HepG2 (cell line): ENCODE measurements around the gene PDP2. TPM values are rescaled to one million over a fixed set of nuclear protein-coding genes. Genes with fewer than 3 reads are reported as not detected.
A peak's percentile ranks its signal among the peaks of the same experiment; 100 is the strongest.

Experiments
- BRF2 ChIP-seq: sonication (generic); formaldehyde crosslinking; IDR thresholded peaks from 2 replicates; pipeline ENCODE4 v1.8.1; 2022; ENCODE audit warnings: mild to moderate bottlenecking, missing genetic modification reagents
- FIP1L1 ChIP-seq: fragments of 200-400 bp; formaldehyde crosslinking; IDR thresholded peaks from 2 replicates; pipeline ENCODE4 v1.6.1; 2018; ENCODE audit warnings: low read depth, mild to moderate bottlenecking, low read length, moderate library complexity, borderline replicate concordance; ENCODE audit not compliant: insufficient read depth
- RAD51 ChIP-seq: fragments of 450-650 bp; IDR thresholded peaks from 2 replicates; pipeline ENCODE4 v1.6.1; 2016; ENCODE audit warnings: borderline replicate concordance
- RERE ChIP-seq: IDR thresholded peaks from 2 replicates; pipeline ENCODE4 v1.6.1; 2016; ENCODE audit warnings: low read depth, missing genetic modification reagents, missing compliant biosample characterization
- RXRA ChIP-seq: sonication (generic); formaldehyde crosslinking; IDR thresholded peaks from 2 replicates; pipeline ENCODE4 v1.5.1; 2020; ENCODE audit warnings: missing genetic modification reagents
- SP1 ChIP-seq, 2 experiments: fragments of 450-650 bp in 1 of 2; sonication (generic) in 1 of 2; formaldehyde crosslinking in 1 of 2; IDR thresholded peaks; 2 replicates each; pipeline versions ENCODE4 v1.4.0 to v1.6.1; 2016 to 2020; ENCODE audit warnings: missing genetic modification reagents in 1 of 2
- TEF ChIP-seq: sonication (generic); formaldehyde crosslinking; IDR thresholded peaks from 2 replicates; pipeline ENCODE4 v1.5.0; 2020; ENCODE audit warnings: missing genetic modification reagents
- TOPORS ChIP-seq: sonication (generic); formaldehyde crosslinking; IDR thresholded peaks from 2 replicates; pipeline ENCODE4 v1.8.0; 2023; ENCODE audit warnings: mild to moderate bottlenecking, missing genetic modification reagents
- ZBTB44 ChIP-seq: sonication (generic); formaldehyde crosslinking; IDR thresholded peaks from 2 replicates; pipeline ENCODE4 v1.4.0; 2020; ENCODE audit warnings: missing genetic modification reagents
- ZKSCAN5 ChIP-seq: sonication (generic); formaldehyde crosslinking; IDR thresholded peaks from 2 replicates; pipeline ENCODE4 v1.5.1; 2020; ENCODE audit warnings: mild to moderate bottlenecking, missing genetic modification reagents
- ZMAT3 ChIP-seq: sonication (generic); formaldehyde crosslinking; conservative IDR thresholded peaks from 2 replicates; pipeline ENCODE4 v1.7.0; 2021; ENCODE audit warnings: missing genetic modification reagents
- ZNF343 ChIP-seq: sonication (generic); formaldehyde crosslinking; IDR thresholded peaks from 2 replicates; pipeline ENCODE4 v1.4.0; 2020; ENCODE audit warnings: mild to moderate bottlenecking, missing genetic modification reagents
- ZNF580 ChIP-seq: IDR thresholded peaks from 2 replicates; pipeline ENCODE4 v1.6.1; 2016; ENCODE audit warnings: low read depth, borderline replicate concordance
- polyA plus RNA-seq, 8 experiments: library from polyadenylated mRNA; depleted of rRNA in 3 of 8; stranded (reverse) in 7 of 8; unstranded in 1 of 8; fragments of >200 nt; fragmentation: Illumina TruSeq in 4 of 8; extraction: Trizol in 4 of 8; gene quantifications; 2 replicates each; pipeline versions ENCODE4 v1.2.1 to v1.2.3, GENCODE V29; 2011 to 2016; ENCODE audit warnings: low read depth in 4 of 8, missing spikeins in 1 of 8, mixed read lengths in 1 of 8; ENCODE audit not compliant: insufficient read depth in 1 of 8
- total RNA-seq, 5 experiments: library from RNA; depleted of rRNA; stranded (reverse); fragments of >200 nt; fragmentation: Illumina TruSeq; extraction: Trizol; gene quantifications; 2 replicates each; pipeline ENCODE4 v1.2.3, GENCODE V29; 2016; ENCODE audit warnings: low read depth in 1 of 5
- TF ChIP-seq, protein P1 (sequence below), 2 experiments: sonication (generic) in 1 of 2; formaldehyde crosslinking in 1 of 2; IDR thresholded peaks; 2 replicates each; pipeline versions ENCODE4 v1.4.0 to v1.6.1; 2018 to 2020; ENCODE audit warnings: missing genetic modification reagents in 2 of 2, borderline replicate concordance in 1 of 2, low read depth in 1 of 2, mild to moderate bottlenecking in 1 of 2, missing biosample characterization in 1 of 2
- TF ChIP-seq, protein P2 (sequence below): IDR thresholded peaks from 2 replicates; pipeline ENCODE4 v1.6.1; 2018; ENCODE audit warnings: missing genetic modification reagents, mild to moderate bottlenecking, missing compliant biosample characterization

Gene PDP2
- total and polyA plus RNA-seq, 2 of the 13 experiments (the other 11 are each of a cell fraction or from before 2014, with no cell fraction given), result 12.8 to 15.8 TPM

GRCh38 chr16:66880288-66881013 lies at the start of gene PDP2 (continued):
- TF ChIP-seq BRF2 (peak; percentile 84; the same call in 1 of the 2 replicates), TOPORS (CRISPR knock-in tag) (peak; percentile 88; the same call in 1 of the 2 replicates), RERE (CRISPR knock-in tag) (no peak), SP1 (IDR thresholded peaks at IDR 0.05) (no peak), SP1 (CRISPR knock-in tag; IDR thresholded peaks at IDR 0.05) (peak; percentile 86), FIP1L1 (no peak), ZKSCAN5 (CRISPR knock-in tag) (no peak; the same call in 1 of the 2 replicates), RXRA (CRISPR knock-in tag) (peak; percentile 90), ZMAT3 (CRISPR knock-in tag) (peak; percentile 88; the same call in 1 of the 2 replicates), ZNF580 (CRISPR knock-in tag) (peak; percentile 92; the same call in 1 of the 2 replicates), RAD51 (0 out of 2 replicates have a peak, but pooled peaks have one; percentile 12), ZNF343 (CRISPR knock-in tag) (peak; percentile 91), TEF (CRISPR knock-in tag) (peak; percentile 88), ZBTB44 (CRISPR knock-in tag) (peak; percentile 27; the same call in 1 of the 2 replicates)
- TF ChIP-seq, protein P1, sequence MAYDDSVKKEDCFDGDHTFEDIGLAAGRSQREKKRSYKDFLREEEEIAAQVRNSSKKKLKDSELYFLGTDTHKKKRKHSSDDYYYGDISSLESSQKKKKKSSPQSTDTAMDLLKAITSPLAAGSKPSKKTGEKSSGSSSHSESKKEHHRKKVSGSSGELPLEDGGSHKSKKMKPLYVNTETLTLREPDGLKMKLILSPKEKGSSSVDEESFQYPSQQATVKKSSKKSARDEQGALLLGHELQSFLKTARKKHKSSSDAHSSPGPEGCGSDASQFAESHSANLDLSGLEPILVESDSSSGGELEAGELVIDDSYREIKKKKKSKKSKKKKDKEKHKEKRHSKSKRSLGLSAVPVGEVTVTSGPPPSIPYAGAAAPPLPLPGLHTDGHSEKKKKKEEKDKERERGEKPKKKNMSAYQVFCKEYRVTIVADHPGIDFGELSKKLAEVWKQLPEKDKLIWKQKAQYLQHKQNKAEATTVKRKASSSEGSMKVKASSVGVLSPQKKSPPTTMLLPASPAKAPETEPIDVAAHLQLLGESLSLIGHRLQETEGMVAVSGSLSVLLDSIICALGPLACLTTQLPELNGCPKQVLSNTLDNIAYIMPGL (CRISPR knock-in tag; IDR thresholded peaks at IDR 0.05; ENCODE audit: borderline replicate concordance in 1 of 2, low read depth in 1 of 2), result peak; percentile 83 to 86
- TF ChIP-seq, protein P2, sequence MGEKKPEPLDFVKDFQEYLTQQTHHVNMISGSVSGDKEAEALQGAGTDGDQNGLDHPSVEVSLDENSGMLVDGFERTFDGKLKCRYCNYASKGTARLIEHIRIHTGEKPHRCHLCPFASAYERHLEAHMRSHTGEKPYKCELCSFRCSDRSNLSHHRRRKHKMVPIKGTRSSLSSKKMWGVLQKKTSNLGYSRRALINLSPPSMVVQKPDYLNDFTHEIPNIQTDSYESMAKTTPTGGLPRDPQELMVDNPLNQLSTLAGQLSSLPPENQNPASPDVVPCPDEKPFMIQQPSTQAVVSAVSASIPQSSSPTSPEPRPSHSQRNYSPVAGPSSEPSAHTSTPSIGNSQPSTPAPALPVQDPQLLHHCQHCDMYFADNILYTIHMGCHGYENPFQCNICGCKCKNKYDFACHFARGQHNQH (CRISPR knock-in tag), result peak; percentile 39
